Measurements from ENCODE around the gene FAM180A. TPM values are rescaled to one million over a fixed set of nuclear protein-coding genes. Genes with fewer than 3 reads are reported as not detected.
"Not testable (repeated sequence)": the region's sequence is repeated elsewhere in the genome, so short reads cannot be mapped to it uniquely, and the experiment has no call there.

FAM180A gene
- total and polyA plus RNA-seq, 2 experiments from 2014 or later = not detected

GRCh38 chr7:135740889-135741288 is 7.7 kb downstream of the FAM180A start:
- no peak for ATAC-seq
- H3K27me3 Mint-ChIP-seq (ENCODE audit: insufficient read depth, low read depth, poor library complexity) = peaks cover 8% of the 10 kb centered on the region

GRCh38 chr7:135737306-135737647 is 11.3 kb downstream of the FAM180A start:
- not testable (repeated sequence) for H4K20me1 ChIP-seq (replicated peaks; ENCODE audit: insufficient read depth); H3K9me3 Mint-ChIP-seq; H3K4me1 Mint-ChIP-seq; H3K4me3 ChIP-seq; DNase-seq (ENCODE audit: low spot score); H3K36me3 Mint-ChIP-seq (ENCODE audit: low read depth); H3K27ac Mint-ChIP-seq; H3K36me3 ChIP-seq (ENCODE audit: insufficient read depth); ATAC-seq; H3F3A ChIP-seq (replicated peaks; ENCODE audit: low read depth); H3K27me3 Mint-ChIP-seq (ENCODE audit: insufficient read depth, low read depth, poor library complexity); H3K4me2 ChIP-seq; H3K27ac ChIP-seq (ENCODE audit: low read depth); H3K27me3 ChIP-seq (ENCODE audit: insufficient read depth); H3K79me2 ChIP-seq (replicated peaks; ENCODE audit: insufficient read depth); H3K9me2 ChIP-seq (ENCODE audit: insufficient read depth); H3K4me1 ChIP-seq (ENCODE audit: insufficient read depth); H3K4me3 Mint-ChIP-seq
- H2AFZ ChIP-seq = 0 out of 2 replicates have a peak overlapping the region, but pooled peaks have one; percentile 38
- peak in 1 of 2 experiments; percentile 18; a peak in 1 of 4 replicates for TF ChIP-seq CTCF (conservative IDR thresholded peaks at IDR 0.05; ENCODE audit: low read depth in 2 of 2)

More at GRCh38 chr7:135740889-135741288, 7.7 kb downstream of the FAM180A start:
- no peaks in the 10 kb centered on the region for H3K36me3 ChIP-seq (ENCODE audit: insufficient read depth)
- H3K36me3 Mint-ChIP-seq (ENCODE audit: low read depth) = no peaks in the 10 kb centered on the region
- DNase-seq (ENCODE audit: low spot score) = no peak
- H3K79me2 ChIP-seq (replicated peaks; ENCODE audit: insufficient read depth) = no peaks in the 10 kb centered on the region
- peaks cover 9% of the 10 kb centered on the region; the same call in 1 of the 2 replicates for H3K4me1 ChIP-seq (ENCODE audit: insufficient read depth)
- H3K9me3 Mint-ChIP-seq = no peaks in the 10 kb centered on the region
- H3K27ac Mint-ChIP-seq = no peak overlapping the region
- no peaks in the 10 kb centered on the region for H3F3A ChIP-seq (replicated peaks; ENCODE audit: low read depth)
- no peaks in the 10 kb centered on the region for H4K20me1 ChIP-seq (replicated peaks; ENCODE audit: insufficient read depth)
- H3K4me1 Mint-ChIP-seq = peaks cover 13% of the 10 kb centered on the region
- H3K4me3 Mint-ChIP-seq = no peak overlapping the region
- no peak for TF ChIP-seq ETS1 (IDR thresholded peaks at IDR 0.05)
- no peak for TF ChIP-seq NANOG (IDR thresholded peaks at IDR 0.05; ENCODE audit: borderline replicate concordance)
- no peak for TF ChIP-seq EZH2phosphoT487 (IDR thresholded peaks at IDR 0.05; ENCODE audit: unreplicated experiment)
- TF ChIP-seq CREB1 (CRISPR knock-in tag; IDR thresholded peaks at IDR 0.05; ENCODE audit: low read depth) = no peak
- TF ChIP-seq POLR2AphosphoS5 (IDR thresholded peaks at IDR 0.05; ENCODE audit: low read depth) = no peak
- TF ChIP-seq CTCF (conservative IDR thresholded peaks at IDR 0.05; ENCODE audit: low read depth in 2 of 2) = no peak
- no peak for TF ChIP-seq ZNF331 (CRISPR knock-in tag; IDR thresholded peaks at IDR 0.05; ENCODE audit: low read depth)
- H2AFZ ChIP-seq = no peak overlapping the region
- no peak overlapping the region for H3K4me3 ChIP-seq
- no peaks in the 10 kb centered on the region for H3K27me3 ChIP-seq (ENCODE audit: insufficient read depth)
- H3K4me2 ChIP-seq = no peak overlapping the region
- H3K27ac ChIP-seq (ENCODE audit: low read depth) = no peak overlapping the region
- H3K9me2 ChIP-seq (ENCODE audit: insufficient read depth) = no peaks in the 10 kb centered on the region
